ENCODE data around the gene SHROOM1. TPM values are rescaled to one million over a fixed set of nuclear protein-coding genes. Genes with fewer than 3 reads are reported as not detected.
"Not testable (repeated sequence)": the region's sequence is repeated elsewhere in the genome, so short reads cannot be mapped to it uniquely, and the experiment has no call there.

Gene SHROOM1
- total RNA-seq, 1 donor from 2014 or later = 5.1 TPM

- no peak for DNase-seq
- Mint-ChIP-seq H3K27ac (ENCODE audit: unreplicated experiment) (no peak overlapping the region), H3K36me3 (ENCODE audit: unreplicated experiment) (peaks cover 10% of the 10 kb centered on the region), H3K4me3 (ENCODE audit: unreplicated experiment) (no peak overlapping the region), H3K27me3 (ENCODE audit: unreplicated experiment) (peaks cover 11% of the 10 kb centered on the region), H3K4me1 (ENCODE audit: low read depth, unreplicated experiment) (peaks cover 1% of the 10 kb centered on the region), H3K9me3 (ENCODE audit: unreplicated experiment) (peaks cover 7% of the 10 kb centered on the region)
- no peak for TF ChIP-seq CTCF (IDR thresholded peaks at IDR 0.05; ENCODE audit: partially characterized antibody, unreplicated experiment)
Observed at GRCh38 chr5:132808866-132809265, 21.6 kb downstream of the SHROOM1 start.

GRCh38 chr5:132808448-132808847 lies 22.0 kb downstream of the SHROOM1 start:
- H3K27me3 Mint-ChIP-seq (ENCODE audit: unreplicated experiment) = peaks cover 11% of the 10 kb centered on the region
- peaks cover 1% of the 10 kb centered on the region for H3K4me1 Mint-ChIP-seq (ENCODE audit: low read depth, unreplicated experiment)
- H3K9me3 Mint-ChIP-seq (ENCODE audit: unreplicated experiment) = peaks cover 7% of the 10 kb centered on the region
- H3K36me3 Mint-ChIP-seq (ENCODE audit: unreplicated experiment) = peaks cover 10% of the 10 kb centered on the region
- H3K27ac Mint-ChIP-seq (ENCODE audit: unreplicated experiment) = no peak overlapping the region
- no peak for DNase-seq
- H3K4me3 Mint-ChIP-seq (ENCODE audit: unreplicated experiment) = no peak overlapping the region
- TF ChIP-seq CTCF (IDR thresholded peaks at IDR 0.05; ENCODE audit: partially characterized antibody, unreplicated experiment) = no peak

GRCh38 chr5:132807163-132807838 lies 23.1 kb downstream of the SHROOM1 start:
- H3K27ac Mint-ChIP-seq (ENCODE audit: unreplicated experiment) = no peak overlapping the region

GRCh38 chr5:132806804-132807162 lies 23.7 kb downstream of the SHROOM1 start:
- not testable (repeated sequence) for DNase-seq; H3K36me3 Mint-ChIP-seq (ENCODE audit: unreplicated experiment); H3K4me1 Mint-ChIP-seq (ENCODE audit: low read depth, unreplicated experiment); H3K27ac Mint-ChIP-seq (ENCODE audit: unreplicated experiment); H3K4me3 Mint-ChIP-seq (ENCODE audit: unreplicated experiment); H3K9me3 Mint-ChIP-seq (ENCODE audit: unreplicated experiment); H3K27me3 Mint-ChIP-seq (ENCODE audit: unreplicated experiment)

More at GRCh38 chr5:132807163-132807838, 23.1 kb downstream of the SHROOM1 start:
- Mint-ChIP-seq H3K9me3 (ENCODE audit: unreplicated experiment) (peaks cover 4% of the 10 kb centered on the region), H3K27me3 (ENCODE audit: unreplicated experiment) (peaks cover 10% of the 10 kb centered on the region), H3K4me1 (ENCODE audit: low read depth, unreplicated experiment) (no peaks in the 10 kb centered on the region), H3K4me3 (ENCODE audit: unreplicated experiment) (no peak overlapping the region), H3K36me3 (ENCODE audit: unreplicated experiment) (peaks cover 3% of the 10 kb centered on the region)
- peak; percentile 60 for DNase-seq
- no peak for TF ChIP-seq CTCF (IDR thresholded peaks at IDR 0.05; ENCODE audit: partially characterized antibody, unreplicated experiment)

GRCh38 chr5:132805872-132806271 lies 24.6 kb downstream of the SHROOM1 start:
- H3K27ac Mint-ChIP-seq (ENCODE audit: unreplicated experiment); DNase-seq; H3K4me1 Mint-ChIP-seq (ENCODE audit: low read depth, unreplicated experiment); H3K4me3 Mint-ChIP-seq (ENCODE audit: unreplicated experiment); H3K9me3 Mint-ChIP-seq (ENCODE audit: unreplicated experiment); H3K27me3 Mint-ChIP-seq (ENCODE audit: unreplicated experiment); H3K36me3 Mint-ChIP-seq (ENCODE audit: unreplicated experiment): not testable (repeated sequence)

- H3K27ac Mint-ChIP-seq (ENCODE audit: unreplicated experiment); H3K36me3 Mint-ChIP-seq (ENCODE audit: unreplicated experiment); H3K27me3 Mint-ChIP-seq (ENCODE audit: unreplicated experiment); DNase-seq; H3K4me3 Mint-ChIP-seq (ENCODE audit: unreplicated experiment); H3K9me3 Mint-ChIP-seq (ENCODE audit: unreplicated experiment); H3K4me1 Mint-ChIP-seq (ENCODE audit: low read depth, unreplicated experiment): not testable (repeated sequence)
Observed at GRCh38 chr5:132804219-132804618, 26.2 kb downstream of the SHROOM1 start.

- H3K4me3 Mint-ChIP-seq (ENCODE audit: unreplicated experiment); H3K27ac Mint-ChIP-seq (ENCODE audit: unreplicated experiment); H3K36me3 Mint-ChIP-seq (ENCODE audit: unreplicated experiment); H3K9me3 Mint-ChIP-seq (ENCODE audit: unreplicated experiment); DNase-seq; H3K4me1 Mint-ChIP-seq (ENCODE audit: low read depth, unreplicated experiment); H3K27me3 Mint-ChIP-seq (ENCODE audit: unreplicated experiment): not testable (repeated sequence)
Observed at GRCh38 chr5:132802685-132803066, 27.8 kb downstream of the SHROOM1 start.
